IMR-90 (cell line): ENCODE measurements around the gene CDK15. TPM values are rescaled to one million over a fixed set of nuclear protein-coding genes. Genes with fewer than 3 reads are reported as not detected.
"Not testable (repeated sequence)": the region's sequence is repeated elsewhere in the genome, so short reads cannot be mapped to it uniquely, and the experiment has no call there.

ENCODE experiments used
- ATAC-seq: fragments of 200-7000 bp; cut with Tn5 transposase; 2 replicates; pipeline ENCODE4 v1.9.1; 2020; ENCODE audit warnings: low read depth, mild to moderate bottlenecking, moderate library complexity
- BruUV-seq: library from RNA; stranded (reverse); fragments of 400-500 nt; replicated peaks from 2 replicates; lab custom pipeline; 2021; lab: Mats Ljungman, UMichigan
- CTCF ChIA-PET: fragments of 300-600 bp; formaldehyde crosslinking; extraction: SDS; loops from one replicate; lab custom pipeline; 2021; ENCODE audit warnings: antibody characterized with exemption; lab: Yijun Ruan, JAX
- POLR2A ChIA-PET: fragments of 300-600 bp; sonication (Branson Sonifier 250); formaldehyde crosslinking; loops from one replicate; lab custom pipeline; 2022; ENCODE audit warnings: antibody characterized with exemption; ENCODE audit not compliant: unreplicated experiment; lab: Charles Lee
- DNase-seq: peaks from one replicate; pipeline ENCODE4 v3.0.0; 2013
- H2AFZ ChIP-seq: replicated peaks from 2 replicates; pipeline ENCODE3; 2013; ENCODE audit warnings: low read length, mild to moderate bottlenecking; ENCODE audit not compliant: poor library complexity
- H2AK5ac ChIP-seq: 2 replicates; pipeline ENCODE4 v1.6.1; 2013; ENCODE audit warnings: low read depth, low read length, inconsistent platforms
- H2AK9ac ChIP-seq: replicated peaks from 2 replicates; pipeline ENCODE3; 2013; ENCODE audit warnings: mild to moderate bottlenecking, low read depth, low read length, moderate library complexity; ENCODE audit not compliant: poor library complexity
- H2BK120ac ChIP-seq: 2 replicates; pipeline ENCODE4 v1.6.1; 2013; ENCODE audit warnings: low read depth, low read length, inconsistent platforms
- H2BK15ac ChIP-seq: 3 replicates; pipeline ENCODE4 v1.6.1; 2013; ENCODE audit warnings: low read depth, low read length, inconsistent platforms
- H2BK20ac ChIP-seq: 2 replicates; pipeline ENCODE4 v1.6.1; 2013; ENCODE audit warnings: low read depth, mild to moderate bottlenecking, inconsistent platforms, low read length, moderate library complexity
- H2BK5ac ChIP-seq: 2 replicates; pipeline ENCODE4 v1.6.1; 2013; ENCODE audit warnings: mild to moderate bottlenecking, low read depth, low read length, inconsistent platforms; ENCODE audit not compliant: poor library complexity, severe bottlenecking
- H3K14ac ChIP-seq: replicated peaks from 2 replicates; pipeline ENCODE4 v1.6.1; 2013; ENCODE audit warnings: low read depth, low read length, inconsistent platforms
- H3K18ac ChIP-seq: 2 replicates; pipeline ENCODE4 v1.6.1; 2013; ENCODE audit warnings: low read depth, low read length, control low read depth
- H3K23ac ChIP-seq: 2 replicates; pipeline ENCODE4 v1.6.1; 2013; ENCODE audit warnings: low read depth, low read length, inconsistent platforms
- H3K27ac ChIP-seq: 2 replicates; pipeline ENCODE4 v1.5.1; 2013; ENCODE audit warnings: mild to moderate bottlenecking, control low read depth, low read length; ENCODE audit not compliant: insufficient read depth
- H3K27me3 ChIP-seq: 2 replicates; pipeline ENCODE4 v1.6.1; 2013; ENCODE audit warnings: low read length; ENCODE audit not compliant: control insufficient read depth, insufficient read depth
- H3K36me3 ChIP-seq: 2 replicates; pipeline ENCODE4 v1.6.1; 2013; ENCODE audit warnings: low read length, mixed read lengths; ENCODE audit not compliant: control insufficient read depth, insufficient read depth
- H3K4ac ChIP-seq: 2 replicates; pipeline ENCODE4 v1.6.1; 2013; ENCODE audit warnings: low read depth, low read length, inconsistent platforms
- H3K4me1 ChIP-seq: 2 replicates; pipeline ENCODE4 v1.6.1; 2013; ENCODE audit warnings: low read length, mixed read lengths; ENCODE audit not compliant: control insufficient read depth, insufficient read depth
- H3K4me2 ChIP-seq: 2 replicates; pipeline ENCODE4 v1.6.1; 2013; ENCODE audit warnings: low read depth, mild to moderate bottlenecking, control low read depth, low read length, moderate library complexity
- H3K4me3 ChIP-seq: 2 replicates; pipeline ENCODE4 v1.5.1; 2013; ENCODE audit warnings: low read depth, mild to moderate bottlenecking, control low read depth, low read length, moderate library complexity; ENCODE audit not compliant: insufficient read depth
- H3K56ac ChIP-seq: 2 replicates; pipeline ENCODE4 v1.6.1; 2013; ENCODE audit warnings: low read length, inconsistent platforms; ENCODE audit not compliant: insufficient read depth; ENCODE audit errors: extremely low read depth
- H3K79me1 ChIP-seq, 2 experiments: 2 replicates each; pipeline ENCODE4 v1.6.1; 2013; ENCODE audit warnings: low read length in 2 of 2, inconsistent platforms in 1 of 2, low read depth in 1 of 2
- H3K9ac ChIP-seq: 2 replicates; pipeline ENCODE4 v1.6.1; 2013; ENCODE audit warnings: low read depth, low read length, control low read depth
- H3K9me1 ChIP-seq: 2 replicates; pipeline ENCODE4 v1.6.1; 2013; ENCODE audit warnings: low read length, inconsistent platforms; ENCODE audit not compliant: insufficient read depth
- H3K9me3 ChIP-seq: 2 replicates; pipeline ENCODE4 v1.6.1; 2013; ENCODE audit warnings: low read length; ENCODE audit not compliant: control insufficient read depth, insufficient read depth
- H4K20me1 ChIP-seq: 2 replicates; pipeline ENCODE4 v1.6.1; 2013; ENCODE audit warnings: low read length, inconsistent platforms; ENCODE audit not compliant: insufficient read depth
- H4K5ac ChIP-seq: 2 replicates; pipeline ENCODE4 v1.6.1; 2013; ENCODE audit warnings: mild to moderate bottlenecking, low read depth, low read length, control low read depth
- H4K8ac ChIP-seq, 2 experiments: 2 replicates each; pipeline ENCODE4 v1.6.1; 2013; ENCODE audit warnings: low read depth in 2 of 2, low read length in 2 of 2, control low read depth in 1 of 2, inconsistent platforms in 1 of 2
- H4K91ac ChIP-seq: 2 replicates; pipeline ENCODE4 v1.6.1; 2013; ENCODE audit warnings: low read depth, low read length, inconsistent platforms; ENCODE audit not compliant: insufficient read depth
- CTCF ChIP-seq: conservative IDR thresholded peaks from 2 replicates; pipeline ENCODE4 v1.5.1; 2012; ENCODE audit warnings: mild to moderate bottlenecking, low read depth, low read length, improper control_type of control experiment
- MAFK ChIP-seq: IDR thresholded peaks from 2 replicates; pipeline ENCODE4 v1.6.1; 2012; ENCODE audit warnings: low read depth, low read length, improper control_type of control experiment
- RAD21 ChIP-seq: IDR thresholded peaks from 2 replicates; pipeline ENCODE4 v1.6.1; 2012; ENCODE audit warnings: low read length, improper control_type of control experiment
- SMC3 ChIP-seq: fragments of 150-350 bp; IDR thresholded peaks from 2 replicates; pipeline ENCODE4 v1.6.1; 2016; ENCODE audit warnings: low read depth, mild to moderate bottlenecking, antibody characterized with exemption, low read length, moderate library complexity
- WGBS, 2 experiments: methylation state at CpG; one replicate each; pipeline versions ENCODE4 v1.1.5 to v1.1.7; 2013; ENCODE audit warnings: missing lambda C conversion rate in 2 of 2; ENCODE audit not compliant: insufficient read length in 1 of 2; ENCODE audit errors: extremely low coverage in 2 of 2; 5-methylcytosine and 5-hydroxymethylcytosine counted together
- dilution Hi-C: fragments of 300-500 bp; cut with HindIII; formaldehyde crosslinking; loops from one replicate; pipeline ENCODE4 v1.14.3; 2018; ENCODE audit warnings: low sequenced_read_pairs; ENCODE audit not compliant: unreplicated experiment
- in situ Hi-C: fragments of 300-500 bp; cut with MboI; formaldehyde crosslinking; loops from 3 replicates; pipeline ENCODE4 v1.14.3; 2019; ENCODE audit warnings: low sequenced_read_pairs, inconsistent platforms, mixed read lengths
- intact Hi-C: fragments of 100-400 bp; cut with micrococcal nuclease; formaldehyde crosslinking; loops from 2 replicates; pipeline ENCODE4 v1.10.0; 2022
- polyA plus RNA-seq, 3 experiments: library from polyadenylated mRNA; depleted of rRNA; stranded (reverse); fragments of >200 nt; gene quantifications; 2 replicates each; pipeline ENCODE4 v1.2.3, GENCODE V29; 2012; ENCODE audit warnings: low replicate concordance in 1 of 3
- total RNA-seq: library from RNA; depleted of rRNA; stranded (reverse); fragments of >200 nt; gene quantifications from 2 replicates; pipeline ENCODE4 v1.2.3, GENCODE V29; 2012

CDK15 gene
- total and polyA plus RNA-seq, 2 of the 4 experiments (the other 2 are of a cell fraction): 16.1 to 33.0 TPM

- peak; percentile 29; the same call in 1 of the 2 replicates for TF ChIP-seq MAFK
- no peak for TF ChIP-seq RAD21
Observed at GRCh38 chr2:201798252-201798913, 8.0 kb upstream of the CDK15 start (continued).

GRCh38 chr2:201798914-201799285 lies 7.4 kb upstream of the CDK15 start:
- H3K14ac ChIP-seq: peak overlapping the region; percentile 57
- H3K9me3 ChIP-seq, BruUV-seq, H3K4me3 ChIP-seq, H3K18ac ChIP-seq, H3K36me3 ChIP-seq, H3K27me3 ChIP-seq, H2AFZ ChIP-seq, H3K9ac ChIP-seq, dilution Hi-C loops, H3K4me2 ChIP-seq, H4K5ac ChIP-seq, H4K20me1 ChIP-seq: not testable (repeated sequence)
- H4K8ac ChIP-seq: peak overlapping the region; percentile 22 to 76; a peak in 3 of 4 replicates
- TF ChIP-seq RAD21: peak; percentile 73
- peak; percentile 47 for TF ChIP-seq SMC3
- peak; percentile 69 for TF ChIP-seq CTCF
- peaks cover 11% of the 10 kb centered on the region for H3K4me1 ChIP-seq
- peaks cover 0 to 16% of the 10 kb centered on the region in 2 experiments; a peak in 2 of 4 replicates for H3K79me1 ChIP-seq
- H3K27ac ChIP-seq: peak overlapping the region; percentile 35
- peak; percentile 76 for DNase-seq
- H4K91ac ChIP-seq: peak overlapping the region; percentile 87
- peak overlapping the region; percentile 77 for H2AK9ac ChIP-seq
- in situ Hi-C loops: loop anchor here (5.0 to 10.0 kb wide), 2 partner anchors 238 to 366 kb away; no protein-coding TSS in a partner anchor
- H3K56ac ChIP-seq: peak overlapping the region; percentile 91
- ChIA-PET CTCF (interaction anchor here (1.0 kb wide), 1 partner anchor 62 kb away, joined by 11 read pairs; no protein-coding TSS in a partner anchor), POLR2A (interaction anchor here (0.6 kb wide), 1 partner anchor 13 kb away, joined by 3 read pairs; no protein-coding TSS in a partner anchor)
- peak overlapping the region; percentile 100 for H2BK5ac ChIP-seq
- peak overlapping the region; percentile 23; the same call in 2 of the 3 replicates for H2BK15ac ChIP-seq
- H3K4ac ChIP-seq: peak overlapping the region; percentile 89
- peak overlapping the region; percentile 73 for H2AK5ac ChIP-seq
- H2BK120ac ChIP-seq: peak overlapping the region; percentile 95
- peak overlapping the region; percentile 93 for H2BK20ac ChIP-seq
- intact Hi-C loops: loop anchor here (1.0 to 5.0 kb wide), 5 partner anchors 55 to 468 kb away; partner anchors contain the start of genes FZD7 and NOP58
- H3K9me1 ChIP-seq: peaks cover 11% of the 10 kb centered on the region
- H3K23ac ChIP-seq: peak overlapping the region; percentile 69; the same call in 1 of the 2 replicates
- no CpG with 5 or more reads among the region's 2 CpGs for WGBS, 2 experiments
- ATAC-seq: peak; percentile 45
